B cell (primary cell): Measurements from ENCODE around the gene TNFRSF19. TPM values are rescaled to one million over a fixed set of nuclear protein-coding genes. Genes with fewer than 3 reads are reported as not detected.

ENCODE experiments used
- ATAC-seq: fragments of 200-7000 bp; cut with Tn5 transposase; one replicate; pipeline ENCODE4 v1.10.0; 2021; ENCODE audit warnings: low read depth, mild to moderate bottlenecking, moderate number of reproducible peaks, moderate library complexity
- CTCF ChIA-PET: fragments of 350-600 bp; sonication (Branson Sonifier 250); formaldehyde crosslinking; loops from one replicate; lab custom pipeline; 2021; ENCODE audit warnings: antibody characterized with exemption, inconsistent platforms; lab: Charles Lee
- POLR2A ChIA-PET: fragments of 350-600 bp; sonication (Branson Sonifier 250); formaldehyde crosslinking; loops from one replicate; lab custom pipeline; 2021; ENCODE audit warnings: antibody characterized with exemption; lab: Charles Lee
- DNase-seq: peaks from one replicate; pipeline ENCODE4 v3.0.0; 2013
- H2AFZ ChIP-seq: 2 replicates; pipeline ENCODE4 v1.6.1; 2012; ENCODE audit warnings: mild to moderate bottlenecking, low read depth, low read length; ENCODE audit not compliant: insufficient read depth, poor library complexity, severe bottlenecking
- H3K27ac ChIP-seq, 2 donors: 1 replicate in 1 of 2; 2 replicates in 1 of 2; pipeline ENCODE4 v1.5.1; 2012 to 2013; ENCODE audit warnings: low read length in 2 of 2, mild to moderate bottlenecking in 2 of 2, moderate library complexity in 1 of 2
- H3K27me3 ChIP-seq, 4 experiments: fragments of 200-600 bp in 1 of 4; sonication (generic) in 1 of 4; replicated peaks in 1 of 4; 1 replicate in 2 of 4; 2 replicates in 2 of 4; pipeline versions ENCODE4 v1.6.1 to v1.7.0; 2013 to 2016; ENCODE audit warnings: low read length in 3 of 4, mild to moderate bottlenecking in 2 of 4, mixed read lengths in 1 of 4, moderate library complexity in 1 of 4; ENCODE audit not compliant: insufficient read depth in 4 of 4, control insufficient read depth in 3 of 4; ENCODE audit errors: control extremely low read depth in 1 of 4
- H3K36me3 ChIP-seq, 2 experiments: replicated peaks in 1 of 2; 1 replicate in 1 of 2; 2 replicates in 1 of 2; pipeline versions ENCODE4 v1.6.1 to v1.7.1; 2013; ENCODE audit warnings: low read length in 1 of 2; ENCODE audit not compliant: insufficient read depth in 2 of 2, control insufficient read depth in 1 of 2; ENCODE audit errors: control extremely low read depth in 1 of 2, extremely low read depth in 1 of 2
- H3K4me1 ChIP-seq, 2 donors: fragments of 200-600 bp in 1 of 2; sonication (generic) in 1 of 2; 1 replicate in 1 of 2; 2 replicates in 1 of 2; pipeline versions ENCODE4 v1.5.1 to v1.6.1; 2013 to 2017; ENCODE audit warnings: low read length in 2 of 2; ENCODE audit not compliant: control insufficient read depth in 2 of 2, insufficient read depth in 2 of 2
- H3K4me2 ChIP-seq: replicated peaks from 2 replicates; pipeline ENCODE3; 2012; ENCODE audit warnings: mild to moderate bottlenecking, low read depth, low read length; ENCODE audit not compliant: poor library complexity, severe bottlenecking
- H3K4me3 ChIP-seq, 5 experiments: fragments of 200-600 bp in 1 of 5; sonication (generic) in 1 of 5; 1 replicate in 3 of 5; 2 replicates in 2 of 5; pipeline versions ENCODE4 v1.5.1 to v1.7.0; 2011 to 2016; ENCODE audit warnings: low read length in 4 of 5, mild to moderate bottlenecking in 4 of 5, low read depth in 2 of 5, control low read depth in 1 of 5, moderate library complexity in 1 of 5; ENCODE audit not compliant: insufficient read depth in 1 of 5; ENCODE audit errors: control extremely low read depth in 1 of 5, extremely low read depth in 1 of 5
- H3K79me2 ChIP-seq: fragments of 200-600 bp; sonication (generic); one replicate; pipeline ENCODE4 v1.6.0; 2016; ENCODE audit warnings: low read length; ENCODE audit not compliant: control insufficient read depth, insufficient read depth
- H3K9ac ChIP-seq: fragments of 200-600 bp; sonication (generic); 2 replicates; pipeline ENCODE4 v1.6.1; 2017; ENCODE audit warnings: mild to moderate bottlenecking, low read length, moderate library complexity
- H3K9me3 ChIP-seq, 3 donors: one replicate each; pipeline versions ENCODE4 v1.6.1 to v1.7.1; 2013; ENCODE audit warnings: low read length in 2 of 3; ENCODE audit not compliant: control insufficient read depth in 2 of 3, insufficient read depth in 1 of 3; ENCODE audit errors: control extremely low read depth in 1 of 3
- H4K20me1 ChIP-seq: 2 replicates; pipeline ENCODE4 v1.6.0; 2012; ENCODE audit warnings: mild to moderate bottlenecking, low read length; ENCODE audit not compliant: insufficient read depth, control insufficient read depth, poor library complexity, severe bottlenecking
- H3K27ac Mint-ChIP-seq: one replicate; pipeline ENCODE4 v1.8.0; 2021; ENCODE audit warnings: mixed read lengths
- H3K27me3 Mint-ChIP-seq: one replicate; pipeline ENCODE4 v1.8.0; 2021; ENCODE audit warnings: mixed read lengths
- H3K4me1 Mint-ChIP-seq: one replicate; pipeline ENCODE4 v1.8.0; 2021; ENCODE audit warnings: mixed read lengths
- H3K4me3 Mint-ChIP-seq: one replicate; pipeline ENCODE4 v1.8.0; 2021; ENCODE audit warnings: mixed read lengths
- H3K9me3 Mint-ChIP-seq: one replicate; pipeline ENCODE4 v1.8.0; 2022; ENCODE audit warnings: mixed read lengths; ENCODE audit not compliant: insufficient read depth
- EZH2 ChIP-seq: IDR thresholded peaks from 2 replicates; pipeline ENCODE4 v1.6.1; 2012; ENCODE audit warnings: borderline replicate concordance, low read depth, mild to moderate bottlenecking, moderate library complexity, low read length; ENCODE audit not compliant: insufficient read depth, poor library complexity, severe bottlenecking
- whole genome bisulfite sequencing: methylation state at CpG from one replicate; pipeline ENCODE4 v1.1.5; 2013; ENCODE audit warnings: missing lambda C conversion rate; ENCODE audit not compliant: insufficient coverage; 5-methylcytosine and 5-hydroxymethylcytosine counted together
- intact Hi-C: fragments of 100-400 bp; cut with micrococcal nuclease; formaldehyde crosslinking; loops from one replicate; pipeline ENCODE4 v1.10.0; 2022
- polyA plus RNA-seq: library from polyadenylated mRNA; depleted of rRNA; stranded (reverse); fragments of >200 nt; gene quantifications from 2 replicates; pipeline ENCODE4 v1.2.3, GENCODE V29; 2012
- total RNA-seq, 2 donors: library from RNA; stranded (reverse); fragments of 120-200 nt in 1 of 2; gene quantifications; 1 replicate in 1 of 2; 2 replicates in 1 of 2; pipeline versions ENCODE4 v1.2.3 to v1.2.4, GENCODE V29; 2013 to 2022
- TF ChIP-seq, protein P1 (sequence below): fragments of 200-600 bp; IDR thresholded peaks from one replicate; pipeline ENCODE4 v1.8.0; 2022; ENCODE audit warnings: antibody characterized with exemption, mild to moderate bottlenecking

TNFRSF19 gene
- total and polyA plus RNA-seq, 2 donors (not counting 1 experiment from before 2014, with no cell fraction given), result 0.36 TPM; not detected in 1

DNA sequence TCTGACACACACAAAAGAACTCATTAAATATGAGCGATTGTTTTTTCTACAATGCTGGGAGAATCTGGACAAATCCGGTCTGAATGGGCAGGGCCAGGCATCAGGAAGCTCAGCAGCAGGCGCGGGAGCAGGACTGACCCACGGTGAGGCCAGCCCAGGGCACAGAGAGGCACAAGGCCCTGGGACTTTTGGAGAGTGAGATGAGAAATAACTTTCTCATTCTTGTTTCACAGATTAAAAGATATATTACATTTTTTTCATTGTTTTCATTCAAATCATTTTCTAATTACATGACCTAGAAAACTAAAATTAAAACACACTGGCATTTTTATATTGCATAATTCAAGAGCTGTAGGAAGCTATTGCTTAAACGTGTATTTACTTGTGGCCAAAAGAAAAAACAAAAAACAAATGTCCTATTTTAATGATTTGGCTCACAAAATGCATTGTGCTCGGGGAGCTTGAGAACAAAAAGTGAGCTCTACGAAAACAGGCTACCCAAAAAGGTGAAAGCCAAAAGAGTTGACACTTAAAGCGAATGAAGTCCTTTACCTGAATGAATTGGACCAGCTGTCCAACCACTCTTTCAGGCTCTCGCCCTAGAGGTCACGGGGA lies 133.1 kb downstream of the TNFRSF19 start:
- 98% methylated on average over 5 of the region's 11 CpGs for WGBS
- intact Hi-C loops, result no loop called here
- no peak overlapping the region for H3K4me2 ChIP-seq
- Mint-ChIP-seq H3K27ac (no peak overlapping the region), H3K4me3 (no peak overlapping the region), H3K4me1 (peaks cover 3% of the 10 kb centered on the region), H3K27me3 (peaks cover 11% of the 10 kb centered on the region), H3K9me3 (no peaks in the 10 kb centered on the region)
- no peaks in the 10 kb centered on the region for H3K79me2 ChIP-seq
- no peak for TF ChIP-seq EZH2
- TF ChIP-seq, protein P1, sequence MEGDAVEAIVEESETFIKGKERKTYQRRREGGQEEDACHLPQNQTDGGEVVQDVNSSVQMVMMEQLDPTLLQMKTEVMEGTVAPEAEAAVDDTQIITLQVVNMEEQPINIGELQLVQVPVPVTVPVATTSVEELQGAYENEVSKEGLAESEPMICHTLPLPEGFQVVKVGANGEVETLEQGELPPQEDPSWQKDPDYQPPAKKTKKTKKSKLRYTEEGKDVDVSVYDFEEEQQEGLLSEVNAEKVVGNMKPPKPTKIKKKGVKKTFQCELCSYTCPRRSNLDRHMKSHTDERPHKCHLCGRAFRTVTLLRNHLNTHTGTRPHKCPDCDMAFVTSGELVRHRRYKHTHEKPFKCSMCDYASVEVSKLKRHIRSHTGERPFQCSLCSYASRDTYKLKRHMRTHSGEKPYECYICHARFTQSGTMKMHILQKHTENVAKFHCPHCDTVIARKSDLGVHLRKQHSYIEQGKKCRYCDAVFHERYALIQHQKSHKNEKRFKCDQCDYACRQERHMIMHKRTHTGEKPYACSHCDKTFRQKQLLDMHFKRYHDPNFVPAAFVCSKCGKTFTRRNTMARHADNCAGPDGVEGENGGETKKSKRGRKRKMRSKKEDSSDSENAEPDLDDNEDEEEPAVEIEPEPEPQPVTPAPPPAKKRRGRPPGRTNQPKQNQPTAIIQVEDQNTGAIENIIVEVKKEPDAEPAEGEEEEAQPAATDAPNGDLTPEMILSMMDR, result no peak
- H3K27ac ChIP-seq, result no peak overlapping the region
- no peaks in the 10 kb centered on the region for H4K20me1 ChIP-seq
- ChIA-PET POLR2A (no interaction called here), CTCF (no interaction called here)
- no peaks in the 10 kb centered on the region for H3K36me3 ChIP-seq
- DNase-seq, result no peak
- H3K4me3 ChIP-seq, result no peak overlapping the region
- H2AFZ ChIP-seq, result no peak overlapping the region
- no peak for ATAC-seq
- H3K27me3 ChIP-seq, result no peaks in the 10 kb centered on the region
- no peak overlapping the region for H3K9ac ChIP-seq
- no peaks in the 10 kb centered on the region for H3K9me3 ChIP-seq
- H3K4me1 ChIP-seq, result peaks cover 0 to 5% of the 10 kb centered on the region in 2 donors

DNA sequence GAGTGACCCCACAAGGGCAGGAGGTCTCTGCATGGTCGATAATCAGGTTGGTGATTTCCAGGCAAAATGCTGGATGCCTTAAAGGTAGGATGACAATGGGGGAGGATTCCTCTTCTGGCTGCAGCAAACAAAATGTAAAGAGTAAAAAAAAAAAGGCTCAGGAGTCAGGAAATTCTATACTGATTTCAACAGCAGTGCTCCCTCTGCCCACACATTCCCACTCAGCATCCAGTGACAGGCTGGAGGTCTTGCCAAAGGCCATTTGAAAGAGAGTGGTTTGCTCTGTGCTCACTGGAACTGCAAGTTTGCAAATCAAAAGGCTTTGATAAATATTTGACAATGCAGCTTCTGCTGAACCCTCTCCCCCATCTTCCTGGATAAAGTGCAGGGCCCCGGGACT lies 135.4 kb downstream of the TNFRSF19 start:
- H3K4me3 ChIP-seq, result no peak overlapping the region
- no peak overlapping the region for H3K27ac Mint-ChIP-seq
- peaks cover 11% of the 10 kb centered on the region for H3K27me3 Mint-ChIP-seq
- H3K4me3 Mint-ChIP-seq, result no peak overlapping the region
- DNase-seq (no peak), ATAC-seq (no peak)
- no peaks in the 10 kb centered on the region for H3K27me3 ChIP-seq
- no peak overlapping the region for H3K27ac ChIP-seq
- no peaks in the 10 kb centered on the region for H4K20me1 ChIP-seq
- no peak overlapping the region for H3K4me2 ChIP-seq
- peaks cover 0 to 5% of the 10 kb centered on the region in 2 donors for H3K4me1 ChIP-seq
- H3K9me3 Mint-ChIP-seq, result no peaks in the 10 kb centered on the region
- H3K9ac ChIP-seq, result no peak overlapping the region
- no peaks in the 10 kb centered on the region for H3K9me3 ChIP-seq
- no peaks in the 10 kb centered on the region for H3K79me2 ChIP-seq
- intact Hi-C loops, result no loop called here
- H3K4me1 Mint-ChIP-seq, result peaks cover 3% of the 10 kb centered on the region
- 92% methylated on average over 2 of the region's 2 CpGs for WGBS
- no peaks in the 10 kb centered on the region for H3K36me3 ChIP-seq
- no peak for TF ChIP-seq EZH2
- TF ChIP-seq, protein P1, result no peak
- ChIA-PET POLR2A (no interaction called here), CTCF (no interaction called here)
- no peak overlapping the region for H2AFZ ChIP-seq
